ENCODE data around the gene ARPP21. TPM values are rescaled to one million over a fixed set of nuclear protein-coding genes. Genes with fewer than 3 reads are reported as not detected.

ARPP21 gene
- total RNA-seq, 1 experiment from 2014 or later = not detected

DNA sequence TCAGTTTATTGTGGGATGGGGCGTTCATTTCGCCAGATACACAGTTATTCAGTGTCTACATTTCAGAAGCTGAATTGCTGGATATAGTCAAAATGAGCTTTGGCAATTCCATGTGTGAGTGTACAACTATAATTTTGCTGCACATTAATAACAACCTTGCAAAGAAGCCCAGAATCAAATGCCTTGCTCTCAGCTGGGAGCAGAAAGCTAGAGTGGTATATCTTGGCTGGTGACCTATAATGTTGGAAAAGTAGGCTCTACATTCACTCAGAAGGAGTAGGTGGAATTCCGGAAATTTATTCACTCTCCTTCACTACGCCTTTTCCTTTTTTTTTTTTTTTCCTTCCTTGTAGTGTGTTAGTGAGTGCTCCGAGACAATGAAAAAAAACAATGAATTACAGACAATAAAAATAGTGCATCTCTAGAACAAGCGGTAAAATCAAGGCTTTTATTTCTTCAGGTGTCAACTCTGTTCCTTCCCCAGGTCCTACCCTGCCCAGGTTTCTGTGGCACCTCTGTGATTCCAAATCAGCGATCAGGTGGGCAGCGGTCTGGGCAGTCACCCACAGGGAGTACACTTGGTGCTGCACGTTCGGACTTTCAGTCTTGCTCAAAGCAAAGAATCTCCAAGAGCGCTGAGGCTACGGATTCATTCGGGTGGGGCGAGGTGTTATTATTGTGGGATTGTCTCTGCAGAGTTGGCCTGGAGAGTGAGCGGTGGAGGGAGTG, 910 bp upstream of the ARPP21 start:
- H3K4me1 Mint-ChIP-seq = peaks cover 12% of the 10 kb centered on the region
- no peaks in the 10 kb centered on the region for H3K36me3 Mint-ChIP-seq
- peak overlapping the region; percentile 84 for H3K4me3 Mint-ChIP-seq
- H3K27me3 Mint-ChIP-seq (ENCODE audit: low read depth) = peaks cover 59% of the 10 kb centered on the region
- no peaks in the 10 kb centered on the region for H3K9me3 Mint-ChIP-seq
- POLR2A ChIA-PET = no interaction called here
- DNase-seq (ENCODE audit: low spot score) (no peak), ATAC-seq (no peak)
- TF ChIP-seq SMAD3 (CRISPR knock-in tag; IDR thresholded peaks at IDR 0.05; ENCODE audit: borderline replicate concordance) = no peak
- TF ChIP-seq, protein P1, sequence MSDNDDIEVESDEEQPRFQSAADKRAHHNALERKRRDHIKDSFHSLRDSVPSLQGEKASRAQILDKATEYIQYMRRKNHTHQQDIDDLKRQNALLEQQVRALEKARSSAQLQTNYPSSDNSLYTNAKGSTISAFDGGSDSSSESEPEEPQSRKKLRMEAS (CRISPR knock-in tag; IDR thresholded peaks at IDR 0.05) = no peak
- TF ChIP-seq, protein P2, sequence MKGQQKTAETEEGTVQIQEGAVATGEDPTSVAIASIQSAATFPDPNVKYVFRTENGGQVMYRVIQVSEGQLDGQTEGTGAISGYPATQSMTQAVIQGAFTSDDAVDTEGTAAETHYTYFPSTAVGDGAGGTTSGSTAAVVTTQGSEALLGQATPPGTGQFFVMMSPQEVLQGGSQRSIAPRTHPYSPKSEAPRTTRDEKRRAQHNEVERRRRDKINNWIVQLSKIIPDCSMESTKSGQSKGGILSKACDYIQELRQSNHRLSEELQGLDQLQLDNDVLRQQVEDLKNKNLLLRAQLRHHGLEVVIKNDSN (CRISPR knock-in tag; IDR thresholded peaks at IDR 0.05) = no peak
- CTCF ChIA-PET = interaction anchor here (0.7 kb wide), 1 partner anchor 924 kb away, joined by 3 read pairs; no protein-coding TSS in a partner anchor
- no peak overlapping the region for H3K27ac Mint-ChIP-seq

DNA sequence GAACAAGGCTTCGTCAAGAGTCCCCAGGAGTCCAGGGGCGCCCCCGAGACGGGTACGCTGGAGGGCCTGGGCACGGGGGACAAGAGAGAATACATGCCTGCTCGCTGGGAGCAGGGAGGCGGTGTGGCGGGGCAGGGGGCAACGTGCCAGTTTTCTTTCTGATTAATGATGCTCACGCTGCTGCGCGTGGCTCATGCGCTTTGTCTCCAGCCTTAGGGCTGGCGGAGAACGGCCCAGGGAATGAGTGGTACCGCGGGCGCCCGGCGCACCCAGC, 408 bp upstream of the ARPP21 start:
- peaks cover 59% of the 10 kb centered on the region for H3K27me3 Mint-ChIP-seq (ENCODE audit: low read depth)
- DNase-seq (ENCODE audit: low spot score) (no peak), ATAC-seq (peak; percentile 20)

DNA sequence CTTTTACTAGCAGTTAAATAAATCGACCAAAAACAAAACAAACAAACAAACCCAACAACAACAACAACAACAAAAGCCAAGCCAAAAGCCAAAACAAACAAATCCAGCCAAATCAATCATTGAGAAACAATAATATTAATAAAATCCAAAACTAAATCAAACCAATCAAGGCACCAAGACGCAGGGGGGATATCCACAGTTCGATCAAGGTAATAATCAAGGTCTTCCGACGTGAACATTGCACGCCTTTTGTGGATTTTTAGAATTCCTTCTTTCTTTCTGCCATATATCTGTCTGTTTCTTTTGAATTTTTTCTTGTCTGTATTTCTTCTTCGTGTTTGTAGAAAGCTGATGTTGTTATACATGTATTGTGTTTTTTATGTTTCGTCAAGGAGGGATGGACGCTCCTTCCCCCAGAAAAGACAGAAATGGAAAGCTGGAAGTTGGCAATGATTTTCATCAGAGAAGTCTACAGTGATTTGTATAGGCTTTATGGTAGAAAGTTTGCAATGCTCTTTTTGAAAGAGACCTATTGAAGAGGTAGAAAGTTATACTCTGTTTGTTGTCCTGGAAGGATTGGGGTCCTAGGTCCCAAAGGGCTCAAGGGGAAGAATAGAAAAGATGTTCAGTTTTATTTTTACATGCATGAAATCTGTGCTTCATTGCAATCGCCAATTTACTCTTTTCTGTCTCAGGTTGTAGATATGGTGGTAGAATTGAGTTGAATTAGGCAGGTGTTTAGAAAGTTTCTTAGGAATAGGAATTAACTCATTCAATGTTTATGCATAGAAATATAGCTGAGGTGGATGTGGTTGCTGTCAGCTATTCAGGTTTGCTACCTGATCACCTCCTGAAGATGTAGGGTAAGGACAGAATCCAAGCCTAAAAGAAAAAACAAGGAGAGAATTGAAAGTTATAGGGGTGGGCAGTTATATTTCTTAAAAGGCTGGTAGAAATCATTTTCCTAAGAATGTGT, 1.2 kb downstream of the ARPP21 start:
- no peak for ATAC-seq
- Mint-ChIP-seq H3K4me1 (peaks cover 12% of the 10 kb centered on the region), H3K27ac (no peak overlapping the region), H3K27me3 (ENCODE audit: low read depth) (peaks cover 59% of the 10 kb centered on the region), H3K9me3 (no peaks in the 10 kb centered on the region), H3K4me3 (peak overlapping the region; percentile 84), H3K36me3 (no peaks in the 10 kb centered on the region)
- no peak for DNase-seq (ENCODE audit: low spot score)
- TF ChIP-seq, protein P3, sequence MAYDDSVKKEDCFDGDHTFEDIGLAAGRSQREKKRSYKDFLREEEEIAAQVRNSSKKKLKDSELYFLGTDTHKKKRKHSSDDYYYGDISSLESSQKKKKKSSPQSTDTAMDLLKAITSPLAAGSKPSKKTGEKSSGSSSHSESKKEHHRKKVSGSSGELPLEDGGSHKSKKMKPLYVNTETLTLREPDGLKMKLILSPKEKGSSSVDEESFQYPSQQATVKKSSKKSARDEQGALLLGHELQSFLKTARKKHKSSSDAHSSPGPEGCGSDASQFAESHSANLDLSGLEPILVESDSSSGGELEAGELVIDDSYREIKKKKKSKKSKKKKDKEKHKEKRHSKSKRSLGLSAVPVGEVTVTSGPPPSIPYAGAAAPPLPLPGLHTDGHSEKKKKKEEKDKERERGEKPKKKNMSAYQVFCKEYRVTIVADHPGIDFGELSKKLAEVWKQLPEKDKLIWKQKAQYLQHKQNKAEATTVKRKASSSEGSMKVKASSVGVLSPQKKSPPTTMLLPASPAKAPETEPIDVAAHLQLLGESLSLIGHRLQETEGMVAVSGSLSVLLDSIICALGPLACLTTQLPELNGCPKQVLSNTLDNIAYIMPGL (CRISPR knock-in tag; IDR thresholded peaks at IDR 0.05) = 0 out of 2 replicates have a peak, but pooled peaks have one; percentile 4
- TF ChIP-seq, protein P4, sequence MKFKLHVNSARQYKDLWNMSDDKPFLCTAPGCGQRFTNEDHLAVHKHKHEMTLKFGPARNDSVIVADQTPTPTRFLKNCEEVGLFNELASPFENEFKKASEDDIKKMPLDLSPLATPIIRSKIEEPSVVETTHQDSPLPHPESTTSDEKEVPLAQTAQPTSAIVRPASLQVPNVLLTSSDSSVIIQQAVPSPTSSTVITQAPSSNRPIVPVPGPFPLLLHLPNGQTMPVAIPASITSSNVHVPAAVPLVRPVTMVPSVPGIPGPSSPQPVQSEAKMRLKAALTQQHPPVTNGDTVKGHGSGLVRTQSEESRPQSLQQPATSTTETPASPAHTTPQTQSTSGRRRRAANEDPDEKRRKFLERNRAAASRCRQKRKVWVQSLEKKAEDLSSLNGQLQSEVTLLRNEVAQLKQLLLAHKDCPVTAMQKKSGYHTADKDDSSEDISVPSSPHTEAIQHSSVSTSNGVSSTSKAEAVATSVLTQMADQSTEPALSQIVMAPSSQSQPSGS (CRISPR knock-in tag; IDR thresholded peaks at IDR 0.05; ENCODE audit: borderline replicate concordance, low read depth) = no peak
- TF ChIP-seq, protein P5, sequence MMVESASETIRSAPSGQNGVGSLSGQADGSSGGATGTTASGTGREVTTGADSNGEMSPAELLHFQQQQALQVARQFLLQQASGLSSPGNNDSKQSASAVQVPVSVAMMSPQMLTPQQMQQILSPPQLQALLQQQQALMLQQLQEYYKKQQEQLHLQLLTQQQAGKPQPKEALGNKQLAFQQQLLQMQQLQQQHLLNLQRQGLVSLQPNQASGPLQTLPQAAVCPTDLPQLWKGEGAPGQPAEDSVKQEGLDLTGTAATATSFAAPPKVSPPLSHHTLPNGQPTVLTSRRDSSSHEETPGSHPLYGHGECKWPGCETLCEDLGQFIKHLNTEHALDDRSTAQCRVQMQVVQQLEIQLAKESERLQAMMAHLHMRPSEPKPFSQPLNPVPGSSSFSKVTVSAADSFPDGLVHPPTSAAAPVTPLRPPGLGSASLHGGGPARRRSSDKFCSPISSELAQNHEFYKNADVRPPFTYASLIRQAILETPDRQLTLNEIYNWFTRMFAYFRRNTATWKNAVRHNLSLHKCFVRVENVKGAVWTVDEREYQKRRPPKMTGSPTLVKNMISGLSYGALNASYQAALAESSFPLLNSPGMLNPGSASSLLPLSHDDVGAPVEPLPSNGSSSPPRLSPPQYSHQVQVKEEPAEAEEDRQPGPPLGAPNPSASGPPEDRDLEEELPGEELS (CRISPR knock-in tag; IDR thresholded peaks at IDR 0.05) = no peak
- TF ChIP-seq, protein P6, sequence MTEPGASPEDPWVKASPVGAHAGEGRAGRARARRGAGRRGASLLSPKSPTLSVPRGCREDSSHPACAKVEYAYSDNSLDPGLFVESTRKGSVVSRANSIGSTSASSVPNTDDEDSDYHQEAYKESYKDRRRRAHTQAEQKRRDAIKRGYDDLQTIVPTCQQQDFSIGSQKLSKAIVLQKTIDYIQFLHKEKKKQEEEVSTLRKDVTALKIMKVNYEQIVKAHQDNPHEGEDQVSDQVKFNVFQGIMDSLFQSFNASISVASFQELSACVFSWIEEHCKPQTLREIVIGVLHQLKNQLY (CRISPR knock-in tag; IDR thresholded peaks at IDR 0.05) = no peak
- ChIA-PET POLR2A (no interaction called here), CTCF (interaction anchor here (0.9 kb wide), 1 partner anchor 268 kb away, joined by 4 read pairs; no protein-coding TSS in a partner anchor)

More for the DNA sequence above, 408 bp upstream of the ARPP21 start:
- Mint-ChIP-seq H3K36me3 (no peaks in the 10 kb centered on the region), H3K4me3 (peak overlapping the region; percentile 84), H3K27ac (no peak overlapping the region), H3K9me3 (no peaks in the 10 kb centered on the region), H3K4me1 (peaks cover 12% of the 10 kb centered on the region)
- TF ChIP-seq, protein P7, sequence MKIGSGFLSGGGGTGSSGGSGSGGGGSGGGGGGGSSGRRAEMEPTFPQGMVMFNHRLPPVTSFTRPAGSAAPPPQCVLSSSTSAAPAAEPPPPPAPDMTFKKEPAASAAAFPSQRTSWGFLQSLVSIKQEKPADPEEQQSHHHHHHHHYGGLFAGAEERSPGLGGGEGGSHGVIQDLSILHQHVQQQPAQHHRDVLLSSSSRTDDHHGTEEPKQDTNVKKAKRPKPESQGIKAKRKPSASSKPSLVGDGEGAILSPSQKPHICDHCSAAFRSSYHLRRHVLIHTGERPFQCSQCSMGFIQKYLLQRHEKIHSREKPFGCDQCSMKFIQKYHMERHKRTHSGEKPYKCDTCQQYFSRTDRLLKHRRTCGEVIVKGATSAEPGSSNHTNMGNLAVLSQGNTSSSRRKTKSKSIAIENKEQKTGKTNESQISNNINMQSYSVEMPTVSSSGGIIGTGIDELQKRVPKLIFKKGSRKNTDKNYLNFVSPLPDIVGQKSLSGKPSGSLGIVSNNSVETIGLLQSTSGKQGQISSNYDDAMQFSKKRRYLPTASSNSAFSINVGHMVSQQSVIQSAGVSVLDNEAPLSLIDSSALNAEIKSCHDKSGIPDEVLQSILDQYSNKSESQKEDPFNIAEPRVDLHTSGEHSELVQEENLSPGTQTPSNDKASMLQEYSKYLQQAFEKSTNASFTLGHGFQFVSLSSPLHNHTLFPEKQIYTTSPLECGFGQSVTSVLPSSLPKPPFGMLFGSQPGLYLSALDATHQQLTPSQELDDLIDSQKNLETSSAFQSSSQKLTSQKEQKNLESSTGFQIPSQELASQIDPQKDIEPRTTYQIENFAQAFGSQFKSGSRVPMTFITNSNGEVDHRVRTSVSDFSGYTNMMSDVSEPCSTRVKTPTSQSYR (CRISPR knock-in tag; IDR thresholded peaks at IDR 0.05) = no peak
- no peak for TF ChIP-seq ZBTB21 (CRISPR knock-in tag; IDR thresholded peaks at IDR 0.05; ENCODE audit: borderline replicate concordance)
- TF ChIP-seq TCF7 (CRISPR knock-in tag; IDR thresholded peaks at IDR 0.05; ENCODE audit: low read depth) = no peak
- TF ChIP-seq ZNF263 (CRISPR knock-in tag; IDR thresholded peaks at IDR 0.05; ENCODE audit: low read depth) = no peak
- TF ChIP-seq SMAD4 (CRISPR knock-in tag; IDR thresholded peaks at IDR 0.05) = no peak
- TF ChIP-seq FOXJ3 (CRISPR knock-in tag; IDR thresholded peaks at IDR 0.05; ENCODE audit: borderline replicate concordance) = no peak
- TF ChIP-seq NR3C1 (CRISPR knock-in tag; conservative IDR thresholded peaks at IDR 0.05; ENCODE audit: low read depth) = no peak
- TF ChIP-seq NR2C2 (CRISPR knock-in tag; IDR thresholded peaks at IDR 0.05) = no peak
- no peak for TF ChIP-seq NFATC4 (CRISPR knock-in tag; IDR thresholded peaks at IDR 0.05)
- TF ChIP-seq KAT7 (CRISPR knock-in tag; IDR thresholded peaks at IDR 0.05; ENCODE audit: borderline replicate concordance) = no peak
- CTCF ChIA-PET = no interaction called here
- POLR2A ChIA-PET = no interaction called here

All from WTC11 (cell line).